Kidney (tissue), 14 donors: ENCODE results near the gene SLITRK6. TPM values are rescaled to one million over a fixed set of nuclear protein-coding genes. Genes with fewer than 3 reads are reported as not detected.

Source experiments
- DNase-seq, 5 donors: peaks; one replicate each; pipeline ENCODE4 v3.0.0-alpha.2; 2013 to 2020
- FAIRE-seq: peaks from 2 replicates; lab custom pipeline; 2012; peaks lifted over from hg19 to GRCh38; lab: Jason Lieb, UNC
- H3K27ac ChIP-seq, 2 donors: one replicate each; pipeline ENCODE4 v1.7.0; 2013; ENCODE audit warnings: low read depth in 2 of 2, low read length in 2 of 2, inconsistent platforms in 1 of 2
- H3K27me3 ChIP-seq: one replicate; pipeline ENCODE4 v1.7.1; 2013; ENCODE audit warnings: low read length, inconsistent platforms; ENCODE audit not compliant: control insufficient read depth, insufficient read depth
- H3K36me3 ChIP-seq, 3 donors: one replicate each; pipeline versions ENCODE4 v1.7.0 to v1.7.1; 2013; ENCODE audit warnings: low read length in 3 of 3, control low read depth in 1 of 3, inconsistent platforms in 1 of 3; ENCODE audit not compliant: insufficient read depth in 3 of 3, control insufficient read depth in 2 of 3
- H3K4me1 ChIP-seq, 3 donors: one replicate each; pipeline versions ENCODE4 v1.7.0 to v1.7.1; 2013; ENCODE audit warnings: low read length in 3 of 3, inconsistent platforms in 1 of 3, low read depth in 1 of 3; ENCODE audit not compliant: control insufficient read depth in 2 of 3, insufficient read depth in 2 of 3
- H3K4me3 ChIP-seq, 3 donors: one replicate each; pipeline versions ENCODE4 v1.7.0 to v1.8.1; 2013; ENCODE audit warnings: low read length in 3 of 3, control low read depth in 1 of 3, inconsistent platforms in 1 of 3
- H3K9ac ChIP-seq, 3 donors: one replicate each; pipeline versions ENCODE4 v1.7.0 to v1.7.1; 2013; ENCODE audit warnings: low read length in 3 of 3, control low read depth in 1 of 3, inconsistent platforms in 1 of 3
- H3K9me3 ChIP-seq, 3 donors: one replicate each; pipeline versions ENCODE4 v1.7.0 to v1.7.1; 2013; ENCODE audit warnings: low read length in 3 of 3, control low read depth in 1 of 3, inconsistent platforms in 1 of 3; ENCODE audit not compliant: control insufficient read depth in 2 of 3, insufficient read depth in 1 of 3
- intact Hi-C: fragments of 100-400 bp; cut with DNase I; formaldehyde crosslinking; loops from one replicate; pipeline ENCODE4 v1.11.1; 2022
- polyA plus RNA-seq: library from polyadenylated mRNA; stranded (reverse); fragments of 350-450 nt; fragmentation: Illumina TruSeq; extraction: RNeasy Lipid Tissue Mini Kit (QIAGEN cat#74804); gene quantifications from one replicate; pipeline ENCODE4 v1.2.3, GENCODE V29; 2014; ENCODE audit warnings: low read depth, low replicate concordance; ENCODE audit not compliant: insufficient read depth
- total RNA-seq: library from RNA; stranded (reverse); fragmentation: NEBNext Ultra II Directional; extraction: Animal tissue kit (Norgen Biotek cat#: 25700); gene quantifications from one replicate; pipeline ENCODE4 v1.2.1, GENCODE V29; 2021
- TF ChIP-seq, protein P1 (sequence below): IDR thresholded peaks from 3 replicates; pipeline ENCODE4 v1.5.1; 2012; ENCODE audit warnings: mild to moderate bottlenecking, moderate library complexity, borderline replicate concordance; ENCODE audit not compliant: insufficient read depth; ENCODE audit errors: extremely low read depth
- donor health status: control.
- donor health status: control.
- donor health status: control.
- donor health status: control.
- donor health status: control.
- donor health status: DM: yes; HTN: yes; CAD: no.
- donor health status: Normal renal cell carcinoma (clear cell type).

Gene SLITRK6
- total and polyA plus RNA-seq, 2 donors from 2014 or later: 0.09 TPM; not detected in 1

DNA sequence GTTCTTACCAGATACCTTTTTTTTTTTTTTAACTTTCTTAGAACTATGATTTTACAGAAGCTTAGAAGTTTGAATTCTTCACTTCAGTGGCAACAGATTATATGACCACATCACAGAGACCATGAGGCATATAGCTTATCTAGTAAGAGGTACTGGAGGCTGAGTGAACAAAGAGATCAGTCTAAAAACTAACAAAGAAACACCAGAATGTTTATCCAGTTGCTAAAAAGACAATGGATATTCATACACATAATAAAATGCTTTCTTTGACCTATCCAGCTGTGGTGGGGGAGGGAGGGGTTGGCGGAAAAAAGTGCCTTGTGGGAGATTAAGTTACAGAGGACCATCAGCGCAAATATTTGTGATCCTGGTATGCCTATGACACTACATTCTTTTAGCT is 34.7 kb upstream of the SLITRK6 start:
- no peak for DNase-seq
- intact Hi-C loops: no loop called here
- Histone ChIP-seq H3K4me3 (no peak overlapping the region), H3K36me3 (no peaks in the 10 kb centered on the region), H3K27ac (no peak overlapping the region), H3K9ac (no peak overlapping the region), H3K9me3 (no peaks in the 10 kb centered on the region), H3K27me3 (no peaks in the 10 kb centered on the region), H3K4me1 (no peaks in the 10 kb centered on the region)
- FAIRE-seq: no peak
- TF ChIP-seq, protein P1, sequence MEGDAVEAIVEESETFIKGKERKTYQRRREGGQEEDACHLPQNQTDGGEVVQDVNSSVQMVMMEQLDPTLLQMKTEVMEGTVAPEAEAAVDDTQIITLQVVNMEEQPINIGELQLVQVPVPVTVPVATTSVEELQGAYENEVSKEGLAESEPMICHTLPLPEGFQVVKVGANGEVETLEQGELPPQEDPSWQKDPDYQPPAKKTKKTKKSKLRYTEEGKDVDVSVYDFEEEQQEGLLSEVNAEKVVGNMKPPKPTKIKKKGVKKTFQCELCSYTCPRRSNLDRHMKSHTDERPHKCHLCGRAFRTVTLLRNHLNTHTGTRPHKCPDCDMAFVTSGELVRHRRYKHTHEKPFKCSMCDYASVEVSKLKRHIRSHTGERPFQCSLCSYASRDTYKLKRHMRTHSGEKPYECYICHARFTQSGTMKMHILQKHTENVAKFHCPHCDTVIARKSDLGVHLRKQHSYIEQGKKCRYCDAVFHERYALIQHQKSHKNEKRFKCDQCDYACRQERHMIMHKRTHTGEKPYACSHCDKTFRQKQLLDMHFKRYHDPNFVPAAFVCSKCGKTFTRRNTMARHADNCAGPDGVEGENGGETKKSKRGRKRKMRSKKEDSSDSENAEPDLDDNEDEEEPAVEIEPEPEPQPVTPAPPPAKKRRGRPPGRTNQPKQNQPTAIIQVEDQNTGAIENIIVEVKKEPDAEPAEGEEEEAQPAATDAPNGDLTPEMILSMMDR: no peak

DNA sequence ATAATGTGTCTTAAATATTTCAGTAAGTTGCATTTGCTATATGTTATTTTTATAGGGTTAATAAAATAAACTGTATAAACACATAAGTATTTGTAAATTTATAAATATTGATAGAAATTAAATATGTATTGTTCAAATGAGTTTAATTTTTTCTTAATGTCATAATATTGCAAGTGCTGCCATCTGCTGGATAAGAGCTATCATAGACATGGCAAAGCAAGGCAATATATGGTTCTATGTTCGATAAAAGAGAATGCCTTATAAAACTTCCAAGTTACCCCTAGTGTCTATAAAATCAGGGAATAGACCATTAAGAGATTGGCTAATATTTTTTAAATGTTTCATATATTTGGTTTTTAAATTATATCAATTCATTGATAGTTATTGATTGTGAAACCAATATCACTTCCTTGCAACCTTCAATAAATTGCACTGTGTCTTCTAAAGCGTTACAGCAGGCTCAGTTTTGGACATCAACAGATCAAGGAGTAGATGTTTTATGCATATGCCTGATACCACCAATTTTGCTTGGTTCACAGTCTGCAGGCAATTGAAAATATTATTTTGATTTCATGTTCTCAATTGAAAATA is 29.0 kb upstream of the SLITRK6 start:
- TF ChIP-seq, protein P1: peak; percentile 25
- intact Hi-C loops: no loop called here

DNA sequence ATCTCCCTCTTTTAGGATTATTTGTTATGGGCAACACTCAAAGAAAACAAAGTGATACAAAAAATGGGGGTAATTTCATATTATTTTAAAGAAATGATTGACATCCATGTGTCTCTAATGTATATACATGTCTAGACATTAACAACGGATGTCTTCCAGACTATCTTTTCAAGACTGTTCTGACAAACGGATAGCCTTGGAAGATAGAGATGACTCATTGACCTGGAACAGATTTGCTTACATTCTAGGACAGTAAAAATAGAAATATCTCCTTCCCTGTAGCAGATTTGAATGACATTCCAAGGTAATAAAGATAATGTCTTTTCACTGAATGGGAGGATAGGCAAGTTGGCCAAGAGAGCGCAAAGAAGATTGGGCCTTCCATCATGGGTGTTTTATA is 26.2 kb upstream of the SLITRK6 start:
- DNase-seq (no peak), FAIRE-seq (no peak)
- TF ChIP-seq, protein P1: no peak
- Histone ChIP-seq H3K4me3 (no peak overlapping the region), H3K27me3 (no peaks in the 10 kb centered on the region), H3K9ac (no peak overlapping the region), H3K4me1 (no peaks in the 10 kb centered on the region), H3K9me3 (no peaks in the 10 kb centered on the region), H3K27ac (no peak overlapping the region), H3K36me3 (no peaks in the 10 kb centered on the region)
- intact Hi-C loops: no loop called here

More for the DNA sequence above, 29.0 kb upstream of the SLITRK6 start:
- Histone ChIP-seq H3K4me1 (no peaks in the 10 kb centered on the region), H3K9me3 (no peaks in the 10 kb centered on the region), H3K36me3 (no peaks in the 10 kb centered on the region), H3K27ac (no peak overlapping the region), H3K27me3 (no peaks in the 10 kb centered on the region), H3K9ac (no peak overlapping the region), H3K4me3 (no peak overlapping the region)
- FAIRE-seq (peak; percentile 97), DNase-seq (peak in 2 of 5 donors; percentile 13 to 45)

DNA sequence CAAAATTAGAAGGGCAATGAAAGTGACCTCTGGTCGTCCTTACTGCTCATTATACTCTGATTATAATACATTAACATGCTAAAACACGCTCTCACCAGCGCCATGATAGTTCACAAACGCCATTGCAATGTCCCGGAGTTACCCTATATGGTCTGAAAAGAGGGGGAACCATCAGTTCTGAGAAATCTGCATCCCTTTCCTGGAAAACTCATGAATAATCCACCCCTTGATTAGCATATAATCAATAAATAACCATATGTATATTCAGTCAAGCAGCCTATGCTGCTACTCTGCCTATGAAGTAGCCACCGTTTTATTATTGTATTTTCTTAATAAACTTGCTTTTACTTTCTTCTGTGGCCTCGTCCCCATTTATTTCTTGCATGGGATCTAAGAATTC is 24.6 kb upstream of the SLITRK6 start:
- no peak overlapping the region for H3K4me3 ChIP-seq
- H3K9ac ChIP-seq: no peak overlapping the region
- no peak overlapping the region for H3K27ac ChIP-seq
- intact Hi-C loops: no loop called here
- H3K36me3 ChIP-seq: no peaks in the 10 kb centered on the region
- TF ChIP-seq, protein P1: no peak
- no peaks in the 10 kb centered on the region for H3K27me3 ChIP-seq
- DNase-seq (no peak), FAIRE-seq (no peak)
- H3K4me1 ChIP-seq: no peaks in the 10 kb centered on the region
- no peaks in the 10 kb centered on the region for H3K9me3 ChIP-seq
